ENCODE results near the gene RAB25.

DNA sequence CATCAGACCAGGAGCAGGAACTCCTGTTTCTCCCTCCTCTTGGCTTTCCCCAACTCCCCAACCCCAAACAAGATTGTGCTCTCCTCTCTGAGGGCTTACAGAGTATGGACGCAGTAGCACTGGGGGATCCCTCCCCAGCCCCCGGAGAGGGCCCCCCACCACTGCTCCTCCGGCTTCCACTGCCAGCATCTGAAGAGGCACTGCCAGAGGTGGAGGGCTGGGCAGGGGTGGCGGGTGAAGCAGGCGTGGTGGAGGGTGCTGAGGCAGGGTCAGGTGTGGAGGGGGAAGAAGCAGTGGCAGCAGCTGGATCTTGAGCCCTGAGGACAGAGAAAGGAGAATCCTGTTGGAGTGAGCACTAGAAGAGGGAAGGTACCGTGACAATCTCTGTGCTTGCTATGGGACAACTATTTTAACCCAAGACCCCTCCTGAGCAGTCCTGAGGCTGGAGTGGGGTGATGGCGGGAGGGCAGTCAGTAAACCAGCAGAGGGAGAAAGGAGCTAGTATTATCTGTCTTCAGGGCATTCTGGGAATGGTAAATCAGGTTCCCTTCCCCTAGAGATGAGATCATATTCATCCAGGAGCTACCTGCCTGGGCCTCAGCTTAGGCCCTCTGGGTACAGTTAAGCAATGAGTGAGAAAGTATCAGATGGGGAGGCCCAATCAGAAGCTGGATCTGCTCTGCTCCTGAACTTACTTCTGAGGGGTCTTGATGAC lies 9.8 kb upstream of the RAB25 start:
- no peak for TF ChIP-seq POLR2A (IDR thresholded peaks at IDR 0.05)
- TF ChIP-seq, protein P1, sequence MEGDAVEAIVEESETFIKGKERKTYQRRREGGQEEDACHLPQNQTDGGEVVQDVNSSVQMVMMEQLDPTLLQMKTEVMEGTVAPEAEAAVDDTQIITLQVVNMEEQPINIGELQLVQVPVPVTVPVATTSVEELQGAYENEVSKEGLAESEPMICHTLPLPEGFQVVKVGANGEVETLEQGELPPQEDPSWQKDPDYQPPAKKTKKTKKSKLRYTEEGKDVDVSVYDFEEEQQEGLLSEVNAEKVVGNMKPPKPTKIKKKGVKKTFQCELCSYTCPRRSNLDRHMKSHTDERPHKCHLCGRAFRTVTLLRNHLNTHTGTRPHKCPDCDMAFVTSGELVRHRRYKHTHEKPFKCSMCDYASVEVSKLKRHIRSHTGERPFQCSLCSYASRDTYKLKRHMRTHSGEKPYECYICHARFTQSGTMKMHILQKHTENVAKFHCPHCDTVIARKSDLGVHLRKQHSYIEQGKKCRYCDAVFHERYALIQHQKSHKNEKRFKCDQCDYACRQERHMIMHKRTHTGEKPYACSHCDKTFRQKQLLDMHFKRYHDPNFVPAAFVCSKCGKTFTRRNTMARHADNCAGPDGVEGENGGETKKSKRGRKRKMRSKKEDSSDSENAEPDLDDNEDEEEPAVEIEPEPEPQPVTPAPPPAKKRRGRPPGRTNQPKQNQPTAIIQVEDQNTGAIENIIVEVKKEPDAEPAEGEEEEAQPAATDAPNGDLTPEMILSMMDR (IDR thresholded peaks at IDR 0.05) = no peak
- TF ChIP-seq EP300 (IDR thresholded peaks at IDR 0.05) = no peak

Measured in ovary (tissue), 3 donors.